Stimulated activated naive CD8-positive, alpha-beta T cell treated with anti-CD3 and anti-CD28 coated beads, Interleukin-15, amount 100 ng/mL, for 72 hours (primary cell): ENCODE data around the gene MACROD2.
"Not testable (repeated sequence)": the region's sequence is repeated elsewhere in the genome, so short reads cannot be mapped to it uniquely, and the experiment has no call there.

Source experiments
- ATAC-seq: fragments of 150-1000 bp; cut with Tn5 transposase; 2 replicates; pipeline ENCODE4 v1.10.0; 2021; ENCODE audit warnings: mild to moderate bottlenecking, moderate library complexity
- DNase-seq, 2 donors: peaks; one replicate each; pipeline ENCODE4 v3.0.0; 2021 to 2022
- H3K27ac Mint-ChIP-seq, 2 donors: one replicate each; pipeline ENCODE4 v1.8.0; 2022; ENCODE audit warnings: mild to moderate bottlenecking in 2 of 2, mixed read lengths in 2 of 2, moderate library complexity in 2 of 2
- H3K27me3 Mint-ChIP-seq: one replicate; pipeline ENCODE4 v1.8.0; 2022; ENCODE audit warnings: mixed read lengths
- H3K4me1 Mint-ChIP-seq: one replicate; pipeline ENCODE4 v1.8.0; 2022; ENCODE audit warnings: mild to moderate bottlenecking, mixed read lengths
- H3K4me3 Mint-ChIP-seq, 2 donors: one replicate each; pipeline ENCODE4 v1.8.0; 2022; ENCODE audit warnings: mild to moderate bottlenecking in 2 of 2, mixed read lengths in 2 of 2, moderate library complexity in 1 of 2
- H3K9me3 Mint-ChIP-seq, 2 donors: one replicate each; pipeline ENCODE4 v1.8.0; 2022; ENCODE audit warnings: mixed read lengths in 2 of 2

The MACROD2 gene

DNA sequence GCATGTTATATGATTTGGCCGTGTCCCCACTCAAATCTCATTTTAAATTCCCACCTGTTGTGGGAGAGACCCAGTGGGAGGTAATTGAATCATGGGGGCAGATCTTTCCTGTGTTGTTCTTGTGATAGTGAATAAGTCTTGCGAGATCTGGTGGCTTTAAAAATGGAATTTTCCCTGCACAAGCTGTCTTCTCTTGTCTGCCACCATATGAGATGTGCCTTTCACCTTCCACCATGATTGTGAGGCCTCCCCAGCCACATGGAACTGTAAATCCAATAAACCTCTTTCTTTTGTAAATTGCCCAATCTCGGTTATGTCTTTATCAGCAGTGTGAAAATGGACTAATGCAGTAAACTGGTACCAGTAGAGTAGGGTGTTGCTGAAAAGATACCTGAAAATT lies 986.2 kb downstream of the MACROD2 start:
- H3K27ac Mint-ChIP-seq, DNase-seq, H3K4me1 Mint-ChIP-seq, H3K27me3 Mint-ChIP-seq, ATAC-seq, H3K4me3 Mint-ChIP-seq: not testable (repeated sequence)
- H3K9me3 Mint-ChIP-seq = peaks cover 23 to 47% of the 10 kb centered on the region in 2 donors

DNA sequence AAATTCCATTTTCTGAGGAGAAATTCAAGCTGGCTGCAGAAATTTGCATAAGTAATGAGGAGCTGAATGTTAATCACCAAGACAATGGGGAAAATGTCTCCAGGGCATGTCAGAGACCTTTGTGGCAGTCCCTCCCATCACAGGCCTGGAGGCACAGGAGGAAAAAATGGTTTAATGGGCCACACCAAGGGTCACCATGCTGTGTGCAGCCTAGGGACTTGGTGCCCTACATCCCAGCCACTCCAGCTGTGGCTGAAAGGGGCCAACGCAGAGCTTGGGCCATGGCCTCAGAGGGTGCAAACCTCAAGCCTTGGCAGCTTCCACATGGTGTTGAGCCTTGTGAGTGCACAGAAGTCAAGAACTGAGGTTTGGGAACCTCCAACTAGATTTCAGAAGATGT lies 987.0 kb downstream of the MACROD2 start:
- H3K27me3 Mint-ChIP-seq, H3K4me1 Mint-ChIP-seq, H3K27ac Mint-ChIP-seq, H3K4me3 Mint-ChIP-seq, ATAC-seq, DNase-seq: not testable (repeated sequence)
- peaks cover 23 to 47% of the 10 kb centered on the region in 2 donors for H3K9me3 Mint-ChIP-seq

DNA sequence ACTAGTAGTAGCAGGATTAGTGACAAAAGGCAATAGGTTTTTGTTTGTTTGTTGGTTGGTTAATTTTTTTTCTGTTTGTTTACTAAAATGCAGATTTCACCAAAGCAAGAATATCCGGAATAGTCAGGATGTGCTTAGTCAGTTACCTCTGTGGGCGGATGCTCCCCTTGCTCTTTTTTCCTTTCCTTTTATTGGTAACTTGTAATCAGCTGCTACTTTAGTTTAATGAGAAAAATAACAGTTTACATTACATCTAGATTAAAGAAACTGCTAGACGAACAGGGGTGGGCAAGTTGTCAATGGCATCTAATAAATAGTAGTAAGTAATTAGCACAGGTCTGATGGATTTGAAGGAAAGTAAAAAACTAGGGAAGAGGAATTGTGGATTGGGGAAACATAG lies 989.0 kb downstream of the MACROD2 start:
- ATAC-seq = no peak
- Mint-ChIP-seq H3K27ac (no peak overlapping the region), H3K4me3 (no peak overlapping the region), H3K4me1 (no peaks in the 10 kb centered on the region), H3K27me3 (no peaks in the 10 kb centered on the region), H3K9me3 (peaks cover 19 to 47% of the 10 kb centered on the region in 2 donors)
- DNase-seq = no peak

DNA sequence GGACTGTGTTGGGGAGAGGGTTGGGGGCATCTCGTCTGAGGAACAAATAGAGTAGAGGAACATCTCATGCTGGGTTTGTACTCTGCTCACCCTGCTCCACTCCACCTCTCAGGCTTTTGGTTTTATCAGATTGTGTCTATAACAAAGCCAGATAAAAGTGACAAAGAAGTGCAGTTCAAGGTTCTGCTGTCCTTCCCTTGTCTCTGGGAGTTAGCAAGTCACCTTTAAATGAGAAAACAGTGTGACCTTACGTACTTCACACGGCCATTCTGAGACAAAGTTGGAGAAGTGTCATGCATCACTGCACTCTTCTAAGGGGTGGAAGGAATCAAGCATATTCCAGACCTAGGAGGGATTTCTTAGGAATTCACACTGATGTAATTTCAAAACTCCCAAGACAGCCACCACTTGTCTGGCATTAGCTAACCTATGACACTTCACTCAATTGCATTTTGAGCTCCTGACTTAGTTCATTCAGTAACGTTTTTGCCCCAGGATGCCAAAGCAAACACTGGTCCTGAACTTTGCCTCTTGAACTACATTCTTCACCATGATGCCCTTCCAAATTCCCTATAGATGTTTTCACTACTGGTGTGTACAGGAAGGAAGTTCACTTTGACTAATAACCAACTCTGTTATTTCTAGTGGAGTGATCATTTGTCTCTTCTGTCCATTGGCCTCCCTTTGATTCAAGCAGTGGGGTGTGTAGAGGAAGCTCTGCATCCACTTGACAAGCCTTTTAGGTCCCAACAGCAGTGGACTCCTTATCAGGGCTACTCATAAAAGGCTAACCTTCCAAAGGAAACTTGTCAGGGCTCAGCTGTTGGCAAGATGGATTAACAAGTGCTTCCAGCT lies 989.7 kb downstream of the MACROD2 start:
- Mint-ChIP-seq H3K9me3 (peaks cover 19 to 47% of the 10 kb centered on the region in 2 donors), H3K27ac (no peak overlapping the region), H3K4me3 (no peak overlapping the region), H3K4me1 (no peaks in the 10 kb centered on the region), H3K27me3 (no peaks in the 10 kb centered on the region)
- DNase-seq (no peak), ATAC-seq (no peak)

DNA sequence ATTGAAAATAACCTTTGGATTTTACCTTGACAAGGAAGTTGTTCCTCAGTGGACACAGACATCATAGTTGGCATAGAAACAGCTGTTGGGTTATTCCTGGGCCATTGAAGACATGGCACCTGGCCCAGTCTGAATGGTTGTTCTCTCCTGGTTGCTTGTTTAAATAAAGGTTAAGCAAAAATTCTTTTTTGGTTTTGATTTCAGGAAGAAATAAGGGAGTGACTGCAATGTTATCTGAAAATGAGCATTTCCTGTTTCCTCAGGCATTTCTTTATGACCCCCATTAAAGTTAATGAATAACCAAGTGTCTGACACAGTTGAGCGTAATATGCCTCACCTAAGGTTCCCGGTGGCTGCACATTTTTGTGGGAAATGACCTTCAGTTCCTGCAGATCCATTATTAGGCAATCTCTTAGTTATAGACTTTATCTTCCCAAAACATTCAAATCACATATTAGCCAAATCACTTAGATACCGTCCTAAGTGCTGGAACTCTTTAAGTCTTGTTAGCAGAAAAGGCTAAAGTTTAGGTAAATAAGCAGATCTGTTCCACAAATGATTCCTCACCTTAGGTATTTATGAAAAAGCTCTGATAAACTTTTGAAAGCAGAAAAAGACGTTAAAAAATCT lies 990.8 kb downstream of the MACROD2 start:
- Mint-ChIP-seq H3K27ac (no peak overlapping the region), H3K4me3 (no peak overlapping the region), H3K4me1 (no peaks in the 10 kb centered on the region), H3K9me3 (peaks cover 19 to 36% of the 10 kb centered on the region in 2 donors), H3K27me3 (no peaks in the 10 kb centered on the region)
- DNase-seq = no peak
- ATAC-seq = no peak

DNA sequence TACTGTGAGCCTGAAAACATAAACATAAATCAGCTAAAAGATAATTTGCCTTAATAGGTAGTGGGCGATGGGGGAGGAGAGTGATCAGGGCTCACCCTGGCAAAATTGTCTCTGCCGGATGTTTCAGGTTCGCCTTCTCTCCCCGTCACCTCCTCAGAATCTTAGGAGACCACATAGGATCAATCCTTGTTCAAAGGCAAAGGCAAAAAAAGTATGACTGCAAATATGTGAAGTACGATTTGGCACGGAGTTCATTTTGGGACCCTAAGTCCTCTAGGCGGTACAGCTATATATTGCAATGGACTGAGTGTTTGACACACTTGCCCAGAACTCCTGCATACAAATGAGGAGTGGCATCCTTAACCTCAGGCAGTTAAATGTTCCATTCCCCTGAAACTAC lies 991.3 kb downstream of the MACROD2 start:
- Mint-ChIP-seq H3K9me3 (peaks cover 15 to 33% of the 10 kb centered on the region in 2 donors), H3K27ac (no peak overlapping the region), H3K4me3 (no peak overlapping the region), H3K27me3 (no peaks in the 10 kb centered on the region), H3K4me1 (no peaks in the 10 kb centered on the region)
- ATAC-seq (no peak), DNase-seq (no peak)

DNA sequence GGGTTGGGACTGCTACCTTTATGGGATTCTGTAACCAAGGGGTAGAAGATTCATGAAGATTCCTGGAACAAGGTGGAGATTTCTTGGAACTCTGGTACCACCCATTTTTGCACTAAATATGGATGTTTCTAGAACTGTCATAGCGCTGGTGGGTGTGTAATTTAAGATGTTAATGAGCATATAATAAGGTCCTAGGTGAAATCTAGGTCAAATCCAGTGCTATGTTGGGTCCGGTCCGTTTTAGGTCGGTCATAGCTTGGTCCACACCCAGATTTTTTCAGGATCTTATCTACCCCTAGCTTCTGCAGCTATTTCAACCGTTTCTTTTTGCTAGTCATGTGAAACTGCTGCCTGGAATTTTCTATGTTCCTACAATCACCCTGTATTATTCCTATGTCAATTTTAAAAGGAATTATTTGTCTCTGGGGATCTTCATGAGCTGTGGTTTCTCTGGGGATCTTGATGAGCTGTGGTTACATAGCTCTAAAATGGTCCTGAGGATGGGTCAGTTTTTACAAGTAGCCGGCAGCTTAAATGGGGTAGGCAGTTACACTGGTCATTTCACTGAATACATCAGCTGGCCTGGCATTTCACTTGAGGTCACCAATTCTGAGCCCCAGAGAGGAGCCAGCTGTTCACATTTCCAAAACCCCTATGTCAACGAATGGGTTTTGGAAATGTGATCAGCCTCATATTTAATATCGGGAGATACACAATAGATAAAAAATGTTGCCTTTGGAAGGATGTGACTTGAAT lies 994.4 kb downstream of the MACROD2 start:
- H3K9me3 Mint-ChIP-seq = peaks cover 5 to 9% of the 10 kb centered on the region in 2 donors
- H3K27me3 Mint-ChIP-seq = no peaks in the 10 kb centered on the region
- H3K27ac Mint-ChIP-seq = no peak overlapping the region
- DNase-seq = no peak
- ATAC-seq = no peak
- H3K4me1 Mint-ChIP-seq = no peaks in the 10 kb centered on the region
- no peak overlapping the region for H3K4me3 Mint-ChIP-seq

DNA sequence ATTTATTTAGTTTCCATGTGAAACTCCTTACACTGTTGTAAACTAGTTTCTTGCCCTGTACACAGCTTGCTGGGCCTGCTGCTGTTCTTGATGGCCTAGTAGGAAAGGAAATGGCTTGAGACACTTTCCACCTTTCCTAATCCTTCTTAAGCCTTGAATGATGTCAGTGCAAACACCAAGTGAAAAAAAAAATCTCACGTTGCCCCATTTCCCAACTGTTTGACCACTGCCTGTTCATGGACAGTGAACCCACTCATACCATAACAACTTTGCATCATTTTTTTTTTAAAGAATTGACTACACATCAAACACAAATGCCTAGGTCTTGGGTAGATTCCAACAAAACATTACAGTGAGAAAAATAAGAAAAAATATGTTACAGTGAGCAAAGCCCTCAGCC lies 995.7 kb downstream of the MACROD2 start:
- DNase-seq (no peak), ATAC-seq (no peak)
- Mint-ChIP-seq H3K4me1 (no peaks in the 10 kb centered on the region), H3K27me3 (no peaks in the 10 kb centered on the region), H3K9me3 (peaks cover 5 to 7% of the 10 kb centered on the region in 2 donors), H3K4me3 (no peak overlapping the region), H3K27ac (no peak overlapping the region)

DNA sequence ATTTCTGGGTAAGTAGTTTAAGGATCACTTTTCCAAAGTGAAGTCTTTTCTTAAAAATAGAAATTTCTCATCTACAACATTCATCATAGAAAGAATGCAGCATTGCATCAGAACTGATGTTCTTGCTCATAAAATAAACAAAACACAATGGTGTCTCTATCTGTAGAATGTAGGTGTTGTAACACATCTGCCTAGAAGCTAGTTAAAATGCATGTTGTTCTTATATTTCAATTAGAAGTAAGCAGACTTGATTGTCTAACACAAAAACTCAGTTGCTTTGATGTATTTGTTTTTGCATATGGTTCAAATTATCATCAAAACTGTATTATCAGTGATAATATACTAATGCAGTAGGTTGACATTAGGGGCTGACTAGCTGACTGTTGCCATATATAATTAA lies 996.8 kb downstream of the MACROD2 start:
- H3K27ac Mint-ChIP-seq = no peak overlapping the region
- ATAC-seq = no peak
- H3K27me3 Mint-ChIP-seq = no peaks in the 10 kb centered on the region
- no peak for DNase-seq
- H3K9me3 Mint-ChIP-seq = peaks cover 5 to 7% of the 10 kb centered on the region in 2 donors
- no peak overlapping the region for H3K4me3 Mint-ChIP-seq
- H3K4me1 Mint-ChIP-seq = no peaks in the 10 kb centered on the region

DNA sequence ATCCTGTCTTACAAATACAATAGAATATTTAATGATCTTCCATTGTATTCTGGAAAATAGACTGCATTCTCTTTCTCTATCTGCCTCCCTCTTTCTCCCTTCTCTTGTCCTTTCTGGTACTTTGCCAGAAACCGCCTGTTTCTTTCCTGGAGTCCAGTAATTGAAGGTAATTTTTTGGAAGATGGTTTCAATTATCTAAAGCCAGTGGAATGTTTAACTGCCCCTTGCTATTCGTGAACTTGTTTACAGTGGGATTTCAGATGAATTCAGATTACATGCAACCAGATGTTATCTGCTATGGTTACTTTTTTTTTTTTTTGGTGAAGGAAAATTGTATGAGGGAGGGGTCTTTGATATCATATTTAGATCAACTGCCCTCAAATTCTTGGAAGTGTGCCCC lies 997.6 kb downstream of the MACROD2 start:
- no peaks in the 10 kb centered on the region for H3K4me1 Mint-ChIP-seq
- H3K27me3 Mint-ChIP-seq = no peaks in the 10 kb centered on the region
- DNase-seq (no peak), ATAC-seq (no peak)
- no peak overlapping the region for H3K4me3 Mint-ChIP-seq
- H3K9me3 Mint-ChIP-seq = peaks cover 5 to 7% of the 10 kb centered on the region in 2 donors
- no peak overlapping the region for H3K27ac Mint-ChIP-seq

DNA sequence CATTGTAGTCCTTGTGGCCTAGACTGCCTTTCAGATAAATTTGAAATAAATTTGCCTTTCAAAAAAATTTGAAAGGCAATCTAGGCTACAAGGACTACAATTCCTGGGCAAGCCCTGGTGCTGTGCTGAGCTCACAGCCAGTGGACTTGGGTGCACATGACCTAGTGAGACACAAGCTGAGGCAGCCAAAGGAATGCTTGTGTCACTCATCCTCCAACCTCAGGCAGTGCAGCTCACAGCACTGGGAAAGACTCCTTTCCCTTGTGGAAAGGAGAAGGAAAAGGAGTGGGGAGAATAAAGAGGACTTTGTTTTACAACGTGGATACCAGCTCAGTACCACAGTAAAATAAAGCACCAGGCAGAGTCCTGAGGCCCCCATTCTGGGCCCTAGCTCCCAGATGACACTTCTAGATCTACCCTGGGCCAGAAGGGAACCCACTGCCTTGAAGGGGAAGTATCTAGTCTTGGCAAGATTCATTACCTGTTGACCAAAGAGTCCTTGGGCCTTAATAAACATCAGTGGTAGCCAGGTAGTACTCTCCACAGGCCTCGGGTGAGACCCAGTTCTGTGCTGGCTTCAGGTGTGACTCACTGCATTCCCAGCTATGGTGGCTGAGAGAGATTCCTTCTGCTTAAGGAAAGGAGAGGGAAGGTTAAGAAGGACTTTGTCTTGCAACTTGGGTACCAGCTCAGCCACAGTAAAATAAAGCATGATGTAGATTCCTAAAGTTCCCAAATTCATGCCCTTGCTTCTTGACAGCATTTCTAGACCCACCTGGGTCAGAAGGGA lies 1001.8 kb downstream of the MACROD2 start:
- H3K27me3 Mint-ChIP-seq = no peaks in the 10 kb centered on the region

DNA sequence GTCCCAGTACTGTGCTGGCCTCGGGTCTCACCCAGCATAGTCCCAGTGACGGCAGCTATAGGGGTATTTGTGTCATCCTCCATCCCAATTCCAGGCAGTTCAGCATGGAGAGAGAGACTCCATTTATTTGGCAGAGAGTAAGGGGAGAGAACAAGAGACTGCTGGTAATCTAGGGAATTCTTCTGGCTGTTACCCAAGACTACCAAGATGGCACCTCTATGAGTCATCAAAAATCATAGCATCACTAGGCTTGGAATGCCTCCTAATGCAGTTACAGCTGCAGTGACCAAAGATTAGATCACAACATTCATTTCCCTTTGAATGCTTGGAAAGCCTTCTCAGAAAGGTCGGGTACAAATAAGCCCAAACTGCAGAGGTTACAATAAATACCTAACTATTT lies 1002.5 kb downstream of the MACROD2 start:
- no peak for DNase-seq
- peaks cover 6 to 9% of the 10 kb centered on the region in 2 donors for H3K9me3 Mint-ChIP-seq
- H3K4me3 Mint-ChIP-seq = no peak overlapping the region
- ATAC-seq = no peak
- H3K27me3 Mint-ChIP-seq = no peaks in the 10 kb centered on the region
- no peaks in the 10 kb centered on the region for H3K4me1 Mint-ChIP-seq
- no peak overlapping the region for H3K27ac Mint-ChIP-seq

More for the DNA sequence above, 1001.8 kb downstream of the MACROD2 start:
- DNase-seq = no peak
- peaks cover 6 to 10% of the 10 kb centered on the region in 2 donors for H3K9me3 Mint-ChIP-seq
- no peak overlapping the region for H3K27ac Mint-ChIP-seq
- H3K4me1 Mint-ChIP-seq = no peaks in the 10 kb centered on the region
- no peak overlapping the region for H3K4me3 Mint-ChIP-seq
- no peak for ATAC-seq

DNA sequence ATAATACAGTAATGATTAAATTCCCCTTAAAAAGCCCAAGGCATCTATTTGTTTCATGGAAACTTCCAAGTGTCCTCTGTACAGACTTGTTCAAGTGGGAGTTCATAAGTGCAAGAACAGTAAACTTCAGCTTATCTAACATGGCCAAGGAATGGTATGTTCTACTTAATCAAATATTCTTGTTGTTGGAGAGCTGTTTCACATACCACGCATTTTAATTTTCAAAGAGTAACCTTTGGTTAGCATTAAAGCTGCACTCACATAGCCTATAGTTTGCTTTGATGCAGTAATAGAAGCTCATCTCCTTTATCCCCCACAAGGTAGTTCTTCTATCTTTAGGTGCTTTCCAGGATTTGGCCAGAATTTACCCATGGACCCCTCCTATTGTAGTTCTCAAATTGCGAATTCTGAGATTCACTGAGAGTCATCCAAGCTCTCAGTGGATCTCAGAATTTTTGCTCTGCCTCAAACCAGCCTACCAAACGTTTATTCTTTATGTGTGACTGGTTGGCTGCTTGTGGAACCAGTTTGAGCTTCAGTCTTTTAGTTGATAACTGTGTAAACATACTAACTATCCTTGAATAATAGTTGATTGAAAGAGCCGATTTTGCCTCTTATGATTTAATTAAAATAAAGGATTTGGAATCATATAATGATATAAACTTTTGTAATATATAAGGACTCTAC lies 1010.1 kb downstream of the MACROD2 start:
- DNase-seq (no peak), ATAC-seq (no peak)
- H3K4me1 Mint-ChIP-seq = no peaks in the 10 kb centered on the region
- no peaks in the 10 kb centered on the region for H3K27me3 Mint-ChIP-seq
- no peak overlapping the region for H3K27ac Mint-ChIP-seq
- no peak overlapping the region for H3K4me3 Mint-ChIP-seq
- no peaks in the 10 kb centered on the region for H3K9me3 Mint-ChIP-seq

DNA sequence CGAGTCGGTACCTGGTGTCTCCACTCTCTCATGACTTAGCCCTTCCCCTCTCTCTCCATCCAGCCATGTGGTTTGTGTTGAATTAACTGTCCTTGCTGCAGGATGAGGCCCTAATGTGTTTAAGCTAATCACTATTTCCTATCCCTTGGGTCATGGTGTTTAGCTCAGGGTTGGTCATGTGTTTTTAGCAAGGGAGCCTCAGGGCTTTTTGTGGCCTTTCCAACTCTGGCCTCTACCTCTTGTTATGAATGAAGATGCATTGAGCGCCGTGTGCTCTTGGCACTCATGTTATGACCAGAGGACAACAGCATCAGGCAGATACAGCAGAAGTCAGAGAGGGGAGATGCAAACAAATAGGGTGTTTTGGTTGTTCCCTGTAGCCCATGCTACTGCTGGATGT lies 1016.3 kb downstream of the MACROD2 start:
- Mint-ChIP-seq H3K4me3 (no peak overlapping the region), H3K9me3 (peaks cover 0 to 4% of the 10 kb centered on the region in 2 donors), H3K27me3 (no peaks in the 10 kb centered on the region), H3K4me1 (no peaks in the 10 kb centered on the region), H3K27ac (no peak overlapping the region)
- DNase-seq = no peak
- no peak for ATAC-seq

DNA sequence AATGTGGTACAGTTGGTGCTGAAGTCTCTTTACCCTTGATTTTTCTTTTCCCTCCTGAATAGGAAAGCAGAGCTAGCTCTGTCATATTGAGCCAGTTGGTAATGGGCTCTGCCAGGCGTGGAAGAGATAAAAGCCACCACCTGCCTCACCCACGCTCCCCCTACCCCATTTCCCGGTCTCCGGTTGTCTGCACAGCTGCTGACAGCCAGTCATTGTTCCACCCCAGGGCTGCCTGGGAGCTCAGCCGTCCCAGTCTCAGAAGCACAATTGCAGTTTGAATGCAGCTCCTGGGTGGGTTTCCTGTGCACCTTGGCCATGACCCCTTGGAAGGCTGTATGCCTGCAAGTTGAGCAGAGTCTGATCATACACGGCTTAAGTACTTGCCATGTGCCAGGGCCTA lies 1017.2 kb downstream of the MACROD2 start:
- Mint-ChIP-seq H3K27ac (no peak overlapping the region), H3K27me3 (no peaks in the 10 kb centered on the region), H3K9me3 (peaks cover 0 to 4% of the 10 kb centered on the region in 2 donors), H3K4me1 (no peaks in the 10 kb centered on the region), H3K4me3 (no peak overlapping the region)
- DNase-seq (no peak), ATAC-seq (no peak)
